GM18873 (cell line): ENCODE data around the gene FLNC.

Experiments
- ATAC-seq: cut with Tn5 transposase; IDR thresholded peaks from one replicate; pipeline ENCODE4 v1.9.1; 2021; ENCODE audit warnings: mild to moderate bottlenecking, moderate library complexity, moderate number of reproducible peaks; ENCODE audit not compliant: unreplicated experiment, low FRiP score

Gene FLNC

DNA sequence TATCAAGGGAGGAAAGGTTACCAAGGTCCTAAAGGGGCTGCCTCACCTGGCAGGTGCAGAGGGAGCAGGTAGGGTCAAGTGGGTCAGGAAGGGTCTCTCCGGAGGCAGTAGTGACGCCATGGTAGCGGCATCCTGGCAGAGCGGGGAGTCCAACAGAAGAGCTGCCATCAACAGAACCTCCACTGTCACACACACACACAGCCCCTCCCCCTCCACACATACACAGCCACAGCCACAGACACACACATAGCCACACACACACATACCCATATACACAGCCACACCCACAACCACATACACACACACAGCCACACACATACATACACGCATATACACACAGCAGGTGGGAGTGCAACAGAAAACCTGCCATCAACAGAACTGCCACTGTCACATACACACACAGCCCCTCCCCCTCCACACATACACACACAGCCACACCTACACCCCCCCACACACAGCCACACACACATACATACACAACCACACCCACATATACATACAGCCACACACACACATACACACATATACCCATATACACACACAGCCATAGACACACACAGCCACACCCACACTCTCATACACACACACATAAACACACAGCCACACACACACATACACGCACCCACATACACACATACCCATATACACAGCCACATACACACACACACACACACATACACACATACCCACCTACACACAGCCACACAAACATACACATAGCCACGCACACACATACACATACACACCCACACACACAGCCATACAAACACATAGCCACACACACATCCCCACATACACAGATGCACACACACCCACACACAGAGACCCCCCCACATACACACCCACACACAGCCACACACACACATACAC is 57.2 kb downstream of the FLNC start:
- no peak for ATAC-seq

DNA sequence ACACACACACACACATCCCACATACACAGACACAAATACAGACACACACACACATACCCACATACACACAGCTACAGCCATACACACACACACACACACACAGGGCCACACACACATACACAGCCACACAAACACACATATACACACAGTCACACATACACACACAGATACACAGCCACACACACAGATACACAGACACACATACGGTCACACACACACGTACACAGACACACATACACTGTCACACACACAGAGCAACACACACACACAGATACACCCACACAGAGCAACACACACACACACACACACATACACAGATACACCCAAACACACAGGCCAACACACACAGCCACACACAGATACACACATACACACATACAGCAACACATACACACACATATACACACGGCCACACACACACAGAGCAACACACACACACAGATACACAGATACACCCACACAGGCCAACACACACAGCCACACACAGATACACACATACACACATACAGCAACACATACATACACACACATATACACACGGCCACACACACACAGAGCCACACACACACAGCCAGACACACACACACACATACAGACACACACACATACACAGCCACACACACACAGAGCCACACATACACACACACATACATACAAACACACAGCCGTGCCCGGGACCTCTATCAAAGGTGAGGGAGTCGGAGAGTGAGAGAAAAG is 58.0 kb downstream of the FLNC start:
- ATAC-seq, result no peak

DNA sequence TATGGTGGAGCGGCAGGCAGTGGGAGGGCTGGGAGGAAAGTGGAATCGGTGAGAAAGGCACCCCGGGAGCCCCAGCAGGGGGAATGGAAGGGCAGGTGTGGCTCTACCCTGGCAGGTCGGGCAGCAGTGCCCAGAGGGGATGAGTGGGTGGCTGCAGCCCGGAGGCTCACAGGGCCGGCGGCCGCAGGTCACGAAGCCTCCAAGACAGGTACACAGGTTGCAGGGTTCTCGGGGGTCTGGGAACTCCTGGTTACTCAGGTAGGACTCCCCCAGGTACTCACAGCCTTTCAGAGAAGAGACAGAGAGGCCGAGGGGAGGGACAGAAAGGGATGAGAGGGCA is 58.5 kb downstream of the FLNC start:
- ATAC-seq, result no peak

DNA sequence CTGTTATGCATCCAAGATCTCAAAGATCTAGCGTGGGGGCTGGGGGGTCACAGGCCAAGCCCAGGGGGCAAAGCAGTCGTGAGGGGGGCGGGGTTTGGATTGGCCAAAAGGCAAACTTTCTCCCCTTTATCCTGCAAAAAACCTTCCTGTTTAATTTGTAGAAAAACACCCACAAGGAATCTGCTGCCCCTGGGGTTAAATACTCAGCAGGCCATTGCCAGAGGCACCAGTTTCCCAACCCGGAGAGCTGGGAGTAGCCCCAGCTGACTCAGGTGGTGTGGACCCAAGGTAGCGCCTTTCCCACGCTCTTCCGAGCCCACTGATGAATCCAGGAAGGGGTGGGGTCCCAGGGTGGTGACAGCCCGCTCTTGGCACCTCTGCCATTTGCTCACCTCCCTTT is 58.9 kb downstream of the FLNC start:
- no peak for ATAC-seq

- ATAC-seq, result no peak
These were observed 60.3 kb downstream of the FLNC start for GRCh38 chr7:128890306-128891109.

DNA sequence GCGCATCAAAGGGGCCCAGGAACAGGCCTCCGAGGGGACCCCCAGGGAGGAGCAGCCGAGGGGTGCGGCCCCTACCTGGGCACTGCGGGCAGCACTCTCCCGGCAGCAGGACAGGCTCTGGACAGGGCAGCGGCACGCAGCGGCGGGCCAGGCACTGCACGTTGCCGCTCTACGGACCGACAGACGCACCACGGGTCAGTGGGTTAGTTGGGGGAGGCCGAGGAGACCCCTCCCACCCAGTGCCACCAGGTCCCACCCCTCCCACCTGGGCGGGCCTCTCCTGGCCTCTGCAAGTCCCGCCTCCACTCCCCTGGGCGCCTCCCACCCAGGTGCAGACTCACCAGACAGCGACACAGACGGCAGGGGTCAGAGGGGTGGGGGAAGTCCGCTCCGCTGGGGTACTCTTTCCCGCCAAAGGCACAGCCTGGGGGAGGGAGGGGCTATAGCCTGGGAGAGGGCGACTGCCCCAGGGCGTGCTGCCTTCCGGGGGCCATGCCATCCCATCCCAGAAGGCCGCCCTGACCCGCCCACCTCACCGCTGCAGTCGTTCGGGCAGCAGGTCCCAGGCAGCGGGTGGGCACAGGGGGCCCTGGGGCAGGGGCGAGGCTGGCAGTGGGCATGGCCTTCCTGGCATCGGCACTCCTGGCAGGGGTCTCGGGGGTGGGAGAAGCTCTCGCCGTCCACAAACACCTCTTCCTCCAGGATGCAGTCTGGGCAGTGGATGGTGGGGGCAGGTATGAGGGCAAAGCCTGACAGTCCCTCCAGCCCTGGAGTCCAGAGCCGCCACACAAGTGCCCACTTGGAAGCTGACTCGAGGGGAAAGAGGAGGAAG is 61.1 kb downstream of the FLNC start:
- ATAC-seq, result no peak

- ATAC-seq, result no peak
These were observed 61.7 kb downstream of the FLNC start for GRCh38 chr7:128891942-128892269.

DNA sequence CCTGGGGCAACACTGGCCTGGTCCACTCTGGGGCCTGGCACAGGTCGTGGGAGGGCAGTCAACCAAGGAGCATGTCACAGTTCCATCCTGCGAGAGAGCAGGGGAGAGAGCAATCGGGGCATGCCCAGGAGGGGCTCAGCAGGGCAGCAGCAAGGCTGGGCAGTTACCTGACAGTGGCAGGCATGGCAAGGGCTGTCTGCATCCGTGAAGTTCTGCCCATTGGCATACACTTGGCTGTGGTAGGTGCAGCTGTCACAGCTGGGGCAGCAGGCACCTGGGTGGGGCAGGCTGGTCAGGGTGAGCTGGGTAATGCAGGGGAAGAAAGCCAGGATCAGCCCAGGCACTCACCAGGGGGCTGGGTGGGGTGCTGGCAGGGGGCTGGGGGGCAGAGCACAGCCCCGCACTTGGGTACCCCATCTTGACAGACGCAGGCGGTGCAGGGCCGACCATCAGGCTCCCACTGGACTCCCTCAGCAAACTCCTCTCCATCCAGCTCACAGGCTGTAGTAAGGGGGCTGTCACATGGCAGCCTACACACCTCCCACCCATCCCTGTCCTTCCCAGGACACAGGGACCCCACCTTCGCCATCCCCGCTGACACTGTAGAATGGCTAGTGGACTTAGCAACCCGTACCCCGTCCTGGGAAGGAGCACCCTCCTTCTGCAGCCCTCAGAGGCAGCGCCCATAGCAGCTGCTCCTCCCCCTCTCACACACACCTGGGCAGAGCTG is 62.5 kb downstream of the FLNC start:
- ATAC-seq, result no peak

DNA sequence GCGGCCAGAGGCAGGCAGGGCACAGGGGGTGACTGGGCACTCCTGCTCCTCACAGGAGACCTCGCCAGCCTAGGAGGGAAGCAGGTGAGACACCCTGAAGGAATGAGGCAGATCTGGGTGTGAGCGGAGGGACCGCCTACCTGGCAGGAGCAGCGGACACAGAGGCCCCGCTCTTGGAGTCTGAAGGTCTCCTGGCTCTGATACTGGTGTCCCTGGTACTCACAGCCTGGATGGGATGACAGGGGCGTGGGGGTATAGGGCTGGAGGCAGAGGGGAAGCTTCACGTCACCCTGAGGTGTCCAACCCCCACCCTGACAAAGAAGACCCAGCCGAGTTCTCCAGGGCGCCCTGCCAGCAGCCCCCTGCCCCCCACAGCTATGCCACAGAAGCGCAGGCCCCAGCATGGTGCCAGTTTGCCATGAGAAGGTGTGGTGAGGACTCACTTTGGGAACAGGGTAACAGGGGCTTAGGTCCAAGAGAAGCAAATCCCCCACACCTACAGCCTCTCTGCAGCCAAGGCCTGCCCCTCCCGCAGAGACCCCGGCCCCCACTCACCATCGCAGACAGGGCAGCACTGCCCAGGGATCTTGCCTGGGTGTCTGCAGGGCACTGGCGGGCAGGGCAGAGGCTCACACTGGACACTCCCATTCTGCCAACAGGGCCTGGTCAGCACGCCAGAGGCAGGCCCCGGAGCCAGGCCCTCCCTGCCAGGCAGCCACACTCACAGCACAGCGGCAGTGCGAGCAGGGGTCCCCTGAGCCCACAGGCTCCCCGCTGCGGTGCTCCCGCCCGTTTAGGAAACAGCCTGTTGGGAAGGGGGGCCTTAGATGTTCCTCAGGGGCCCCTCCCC is 63.3 kb downstream of the FLNC start:
- ATAC-seq, result no peak

DNA sequence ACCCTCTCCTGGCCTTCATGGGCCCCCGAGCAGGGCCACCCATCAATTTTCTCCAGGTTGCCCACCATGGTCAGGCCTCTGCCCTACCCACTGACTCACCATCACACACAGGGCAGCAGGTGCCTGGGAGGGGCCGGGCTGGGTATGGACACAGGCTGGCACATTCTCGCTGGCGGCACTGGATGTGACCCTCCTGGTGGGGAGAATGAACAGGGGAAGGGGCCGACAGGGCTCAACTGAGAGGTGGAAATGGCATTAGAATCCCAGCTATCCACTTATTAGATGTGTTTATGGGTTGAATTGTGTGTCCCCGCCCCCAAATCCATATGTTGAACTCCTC is 63.9 kb downstream of the FLNC start:
- ATAC-seq, result no peak

- ATAC-seq, result no peak
These were observed 65.1 kb downstream of the FLNC start for GRCh38 chr7:128895320-128895719.

GRCh38 chr7:128899392-128899791 is 69.2 kb downstream of the FLNC start:
- ATAC-seq, result no peak

- no peak for ATAC-seq
These were observed 70.0 kb downstream of the FLNC start for GRCh38 chr7:128900237-128900636.

GRCh38 chr7:128902761-128903585 is 72.8 kb downstream of the FLNC start:
- ATAC-seq, result no peak

GRCh38 chr7:128903621-128904361 is 73.6 kb downstream of the FLNC start:
- no peak for ATAC-seq

DNA sequence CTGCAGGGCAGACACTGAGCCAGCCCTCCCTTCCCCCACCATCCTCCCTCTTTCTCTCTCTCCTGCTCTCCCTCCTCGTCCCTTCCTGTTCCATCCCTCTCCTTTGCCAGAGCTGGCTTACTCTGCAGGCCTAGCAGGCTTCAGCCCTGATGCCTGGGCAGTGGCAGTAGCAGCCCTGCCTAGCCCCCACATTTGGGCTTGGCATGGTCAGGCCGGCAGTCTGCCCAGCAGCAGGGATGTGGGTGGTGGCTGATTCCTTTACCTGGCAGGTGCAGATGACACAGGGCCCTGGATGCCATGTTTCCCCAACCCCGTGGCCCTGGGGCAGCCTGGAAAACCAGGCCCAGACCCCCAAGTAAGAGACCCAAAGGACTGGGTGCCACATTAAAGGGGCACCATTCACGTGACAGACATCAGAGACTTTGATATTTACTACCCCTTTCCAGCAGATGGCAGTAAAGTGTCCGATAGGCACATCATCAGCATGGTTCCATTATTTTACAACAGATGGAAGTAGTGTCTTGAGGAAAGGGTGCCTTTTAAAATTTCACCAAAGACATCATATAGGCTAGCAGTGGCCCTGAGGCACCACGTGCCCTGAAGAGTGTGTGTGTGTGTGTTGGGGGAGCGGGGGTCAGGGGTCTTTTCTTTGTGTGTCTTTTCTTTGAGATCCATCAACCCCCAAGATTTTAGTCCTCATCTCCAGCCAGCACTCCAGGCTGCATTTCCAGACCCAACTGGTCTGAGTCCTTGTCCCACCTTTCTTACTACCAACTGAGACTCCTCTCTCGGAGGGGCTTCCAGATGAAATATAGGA is 74.4 kb downstream of the FLNC start:
- no peak for ATAC-seq
